HepG2 (cell line): ENCODE data around the gene ATRAID. TPM values are rescaled to one million over a fixed set of nuclear protein-coding genes. Genes with fewer than 3 reads are reported as not detected.

ENCODE experiments used
- ARNTL ChIP-seq: sonication (generic); formaldehyde crosslinking; IDR thresholded peaks from 2 replicates; pipeline ENCODE4 v1.4.0; 2020; ENCODE audit warnings: mild to moderate bottlenecking, missing genetic modification reagents
- FIP1L1 ChIP-seq: fragments of 200-400 bp; formaldehyde crosslinking; IDR thresholded peaks from 2 replicates; pipeline ENCODE4 v1.6.1; 2018; ENCODE audit warnings: low read depth, mild to moderate bottlenecking, low read length, moderate library complexity, borderline replicate concordance; ENCODE audit not compliant: insufficient read depth
- FUBP1 ChIP-seq: sonication (generic); formaldehyde crosslinking; IDR thresholded peaks from 2 replicates; pipeline ENCODE4 v1.5.1; 2020; ENCODE audit warnings: missing genetic modification reagents, mild to moderate bottlenecking, borderline replicate concordance
- HOXA3 ChIP-seq: sonication (generic); formaldehyde crosslinking; IDR thresholded peaks from 2 replicates; pipeline ENCODE4 v1.5.0; 2020; ENCODE audit warnings: missing genetic modification reagents
- KDM4B ChIP-seq: sonication (generic); formaldehyde crosslinking; IDR thresholded peaks from 2 replicates; pipeline ENCODE4 v1.4.0; 2020; ENCODE audit warnings: missing genetic modification reagents
- KMT2A ChIP-seq: sonication (generic); formaldehyde crosslinking; IDR thresholded peaks from 2 replicates; pipeline ENCODE4 v1.4.0; 2020; ENCODE audit warnings: missing genetic modification reagents
- PITX1 ChIP-seq: sonication (generic); formaldehyde crosslinking; IDR thresholded peaks from 2 replicates; pipeline ENCODE4 v1.5.1; 2020; ENCODE audit warnings: mild to moderate bottlenecking, missing genetic modification reagents
- PLRG1 ChIP-seq: fragments of 450-650 bp; conservative IDR thresholded peaks from 2 replicates; pipeline ENCODE4 v1.6.1; 2016
- POGZ ChIP-seq: sonication (generic); formaldehyde crosslinking; IDR thresholded peaks from 2 replicates; pipeline ENCODE4 v1.4.0; 2020; ENCODE audit warnings: mild to moderate bottlenecking, missing genetic modification reagents
- RFX5 ChIP-seq: IDR thresholded peaks from 2 replicates; pipeline ENCODE4 v1.6.1; 2011; ENCODE audit warnings: low read depth, low read length, improper control_type of control experiment
- THAP11 ChIP-seq: IDR thresholded peaks from 2 replicates; pipeline ENCODE4 v1.6.1; 2016; ENCODE audit warnings: missing biosample characterization, missing genetic modification reagents
- YEATS2 ChIP-seq: sonication (generic); formaldehyde crosslinking; IDR thresholded peaks from 2 replicates; pipeline ENCODE4 v1.4.0; 2020; ENCODE audit warnings: missing genetic modification reagents, borderline replicate concordance
- ZBTB26 ChIP-seq: IDR thresholded peaks from 2 replicates; pipeline ENCODE4 v1.6.1; 2016; ENCODE audit warnings: missing compliant biosample characterization, missing genetic modification reagents, borderline replicate concordance
- ZNF101 ChIP-seq: sonication (generic); formaldehyde crosslinking; IDR thresholded peaks from 2 replicates; pipeline ENCODE4 v1.4.0; 2020; ENCODE audit warnings: mild to moderate bottlenecking, low read depth, missing genetic modification reagents, borderline replicate concordance
- ZNF292 ChIP-seq: sonication (generic); formaldehyde crosslinking; IDR thresholded peaks from 2 replicates; pipeline ENCODE4 v1.8.1; 2022; ENCODE audit warnings: mild to moderate bottlenecking, low read depth, missing genetic modification reagents, borderline replicate concordance
- ZNF446 ChIP-seq: sonication (generic); formaldehyde crosslinking; IDR thresholded peaks from 2 replicates; pipeline ENCODE4 v1.5.0; 2020; ENCODE audit warnings: mild to moderate bottlenecking, missing genetic modification reagents
- ZNF616 ChIP-seq: sonication (generic); formaldehyde crosslinking; IDR thresholded peaks from 2 replicates; pipeline ENCODE4 v1.5.0; 2020; ENCODE audit warnings: low read depth, mild to moderate bottlenecking, missing genetic modification reagents
- polyA plus RNA-seq, 8 experiments: library from polyadenylated mRNA; depleted of rRNA in 3 of 8; stranded (reverse) in 7 of 8; unstranded in 1 of 8; fragments of >200 nt; fragmentation: Illumina TruSeq in 4 of 8; extraction: Trizol in 4 of 8; gene quantifications; 2 replicates each; pipeline versions ENCODE4 v1.2.1 to v1.2.3, GENCODE V29; 2011 to 2016; ENCODE audit warnings: low read depth in 4 of 8, missing spikeins in 1 of 8, mixed read lengths in 1 of 8; ENCODE audit not compliant: insufficient read depth in 1 of 8
- total RNA-seq, 5 experiments: library from RNA; depleted of rRNA; stranded (reverse); fragments of >200 nt; fragmentation: Illumina TruSeq; extraction: Trizol; gene quantifications; 2 replicates each; pipeline ENCODE4 v1.2.3, GENCODE V29; 2016; ENCODE audit warnings: low read depth in 1 of 5
- TF ChIP-seq, protein P1 (sequence below): sonication (generic); formaldehyde crosslinking; IDR thresholded peaks from 2 replicates; pipeline ENCODE4 v1.4.0; 2020; ENCODE audit warnings: missing genetic modification reagents, low read depth, mild to moderate bottlenecking, borderline replicate concordance
- TF ChIP-seq, protein P2 (sequence below): sonication (generic); formaldehyde crosslinking; IDR thresholded peaks from 2 replicates; pipeline ENCODE4 v1.4.0; 2020; ENCODE audit warnings: low read depth, missing genetic modification reagents
- TF ChIP-seq, protein P3 (sequence below): sonication (generic); formaldehyde crosslinking; conservative IDR thresholded peaks from 2 replicates; pipeline ENCODE4 v1.4.0; 2020; ENCODE audit warnings: missing genetic modification reagents

The ATRAID gene
- total and polyA plus RNA-seq, 2 of the 13 experiments (the other 11 are each of a cell fraction or from before 2014, with no cell fraction given) = 207 to 382 TPM

DNA sequence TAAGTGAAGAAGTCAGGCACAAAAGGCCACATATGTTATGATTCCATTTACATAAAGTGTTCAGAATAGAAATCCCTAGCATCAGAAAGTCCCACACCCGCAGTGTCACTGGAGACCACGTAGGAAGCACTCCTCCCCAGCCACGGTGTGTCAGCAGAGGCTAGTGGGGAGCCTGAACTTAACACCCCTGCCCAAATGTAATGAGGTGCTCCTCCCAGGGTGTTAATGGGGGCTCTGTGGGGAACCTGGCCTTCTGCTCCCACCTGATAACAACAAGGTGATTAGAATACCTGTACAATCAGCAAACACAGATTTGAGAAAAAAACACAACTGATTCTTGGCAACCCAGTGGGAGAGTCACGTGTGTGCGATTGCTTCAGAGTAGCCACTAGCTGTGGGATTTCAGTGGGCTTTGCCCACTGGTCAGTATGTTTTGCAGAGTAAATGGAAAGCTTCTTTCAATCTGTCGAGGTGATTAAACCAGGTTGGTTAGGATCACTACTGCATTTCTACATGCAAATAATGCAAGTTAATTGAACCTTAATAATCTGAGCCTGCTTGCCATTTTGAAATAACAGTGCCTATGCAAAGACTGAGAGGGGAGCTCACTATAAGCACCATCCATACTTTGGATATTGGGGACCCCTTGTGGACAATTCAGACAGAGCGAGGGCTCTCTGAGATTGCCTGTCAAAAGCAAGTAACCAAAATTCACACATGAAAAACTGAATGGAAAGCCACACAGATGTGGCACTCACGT, 20.6 kb upstream of the ATRAID start (continued):
- TF ChIP-seq FUBP1 (CRISPR knock-in tag) (no peak), POGZ (CRISPR knock-in tag) (0 out of 2 replicates have a peak, but pooled peaks have one; percentile 21), PLRG1 (no peak), HOXA3 (CRISPR knock-in tag) (no peak), PITX1 (CRISPR knock-in tag) (no peak), ZNF446 (CRISPR knock-in tag) (no peak), ZNF101 (CRISPR knock-in tag) (no peak), YEATS2 (peak; percentile 68; the same call in 1 of the 2 replicates), THAP11 (CRISPR knock-in tag) (peak; percentile 46; the same call in 1 of the 2 replicates), ARNTL (CRISPR knock-in tag) (no peak), ZNF616 (CRISPR knock-in tag) (no peak), KMT2A (CRISPR knock-in tag) (no peak), KDM4B (no peak), FIP1L1 (no peak), RFX5 (no peak), ZNF292 (0 out of 2 replicates have a peak, but pooled peaks have one; percentile 13), ZBTB26 (peak; percentile 45; the same call in 1 of the 2 replicates)
- TF ChIP-seq, protein P1, sequence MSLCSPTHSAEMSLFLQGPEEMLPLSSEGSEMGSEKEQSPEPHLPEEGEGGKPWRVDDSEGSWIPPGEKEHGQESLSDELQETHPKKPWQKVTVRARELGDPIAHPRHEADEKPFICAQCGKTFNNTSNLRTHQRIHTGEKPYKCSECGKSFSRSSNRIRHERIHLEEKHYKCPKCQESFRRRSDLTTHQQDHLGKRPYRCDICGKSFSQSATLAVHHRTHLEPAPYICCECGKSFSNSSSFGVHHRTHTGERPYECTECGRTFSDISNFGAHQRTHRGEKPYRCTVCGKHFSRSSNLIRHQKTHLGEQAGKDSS = 0 out of 2 replicates have a peak, but pooled peaks have one; percentile 29
- TF ChIP-seq, protein P2, sequence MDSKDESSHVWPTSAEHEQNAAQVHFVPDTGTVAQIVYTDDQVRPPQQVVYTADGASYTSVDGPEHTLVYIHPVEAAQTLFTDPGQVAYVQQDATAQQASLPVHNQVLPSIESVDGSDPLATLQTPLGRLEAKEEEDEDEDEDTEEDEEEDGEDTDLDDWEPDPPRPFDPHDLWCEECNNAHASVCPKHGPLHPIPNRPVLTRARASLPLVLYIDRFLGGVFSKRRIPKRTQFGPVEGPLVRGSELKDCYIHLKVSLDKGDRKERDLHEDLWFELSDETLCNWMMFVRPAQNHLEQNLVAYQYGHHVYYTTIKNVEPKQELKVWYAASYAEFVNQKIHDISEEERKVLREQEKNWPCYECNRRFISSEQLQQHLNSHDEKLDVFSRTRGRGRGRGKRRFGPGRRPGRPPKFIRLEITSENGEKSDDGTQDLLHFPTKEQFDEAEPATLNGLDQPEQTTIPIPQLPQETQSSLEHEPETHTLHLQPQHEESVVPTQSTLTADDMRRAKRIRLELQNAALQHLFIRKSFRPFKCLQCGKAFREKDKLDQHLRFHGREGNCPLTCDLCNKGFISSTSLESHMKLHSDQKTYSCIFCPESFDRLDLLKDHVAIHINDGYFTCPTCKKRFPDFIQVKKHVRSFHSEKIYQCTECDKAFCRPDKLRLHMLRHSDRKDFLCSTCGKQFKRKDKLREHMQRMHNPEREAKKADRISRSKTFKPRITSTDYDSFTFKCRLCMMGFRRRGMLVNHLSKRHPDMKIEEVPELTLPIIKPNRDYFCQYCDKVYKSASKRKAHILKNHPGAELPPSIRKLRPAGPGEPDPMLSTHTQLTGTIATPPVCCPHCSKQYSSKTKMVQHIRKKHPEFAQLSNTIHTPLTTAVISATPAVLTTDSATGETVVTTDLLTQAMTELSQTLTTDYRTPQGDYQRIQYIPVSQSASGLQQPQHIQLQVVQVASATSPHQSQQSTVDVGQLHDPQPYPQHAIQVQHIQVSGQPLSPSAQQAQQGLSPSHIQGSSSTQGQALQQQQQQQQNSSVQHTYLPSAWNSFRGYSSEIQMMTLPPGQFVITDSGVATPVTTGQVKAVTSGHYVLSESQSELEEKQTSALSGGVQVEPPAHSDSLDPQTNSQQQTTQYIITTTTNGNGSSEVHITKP = no peak
- TF ChIP-seq, protein P3, sequence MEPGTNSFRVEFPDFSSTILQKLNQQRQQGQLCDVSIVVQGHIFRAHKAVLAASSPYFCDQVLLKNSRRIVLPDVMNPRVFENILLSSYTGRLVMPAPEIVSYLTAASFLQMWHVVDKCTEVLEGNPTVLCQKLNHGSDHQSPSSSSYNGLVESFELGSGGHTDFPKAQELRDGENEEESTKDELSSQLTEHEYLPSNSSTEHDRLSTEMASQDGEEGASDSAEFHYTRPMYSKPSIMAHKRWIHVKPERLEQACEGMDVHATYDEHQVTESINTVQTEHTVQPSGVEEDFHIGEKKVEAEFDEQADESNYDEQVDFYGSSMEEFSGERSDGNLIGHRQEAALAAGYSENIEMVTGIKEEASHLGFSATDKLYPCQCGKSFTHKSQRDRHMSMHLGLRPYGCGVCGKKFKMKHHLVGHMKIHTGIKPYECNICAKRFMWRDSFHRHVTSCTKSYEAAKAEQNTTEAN (CRISPR knock-in tag) = no peak
